ENCODE measurements around the gene CAND1. TPM values are rescaled to one million over a fixed set of nuclear protein-coding genes. Genes with fewer than 3 reads are reported as not detected.
A peak's percentile ranks its signal among the peaks of the same experiment; 100 is the strongest.
"Not testable (repeated sequence)": the region's sequence is repeated elsewhere in the genome, so short reads cannot be mapped to it uniquely, and the experiment has no call there.

Gene CAND1
- total RNA-seq, 1 donor from 2014 or later = 129 TPM

DNA sequence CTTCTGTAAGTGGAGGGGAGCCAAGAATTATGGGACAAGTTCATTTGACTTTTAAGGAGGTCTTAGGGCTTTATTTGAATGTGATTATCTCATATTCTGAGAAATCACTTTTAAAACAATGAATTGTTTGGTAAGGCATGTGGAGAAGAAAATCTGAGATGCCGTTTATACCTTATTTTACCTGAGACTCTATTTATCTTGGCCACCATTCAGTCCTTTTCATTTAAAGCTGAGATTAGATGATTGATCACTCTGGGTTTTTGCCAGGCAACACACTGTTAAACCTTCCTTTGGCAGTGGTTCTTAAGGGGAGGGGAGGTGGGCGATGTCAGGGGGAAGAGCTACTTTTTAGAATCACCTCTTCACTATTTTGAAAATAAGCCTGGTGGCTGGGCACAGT lies 11.4 kb downstream of the CAND1 start:
- no peak for DNase-seq

DNA sequence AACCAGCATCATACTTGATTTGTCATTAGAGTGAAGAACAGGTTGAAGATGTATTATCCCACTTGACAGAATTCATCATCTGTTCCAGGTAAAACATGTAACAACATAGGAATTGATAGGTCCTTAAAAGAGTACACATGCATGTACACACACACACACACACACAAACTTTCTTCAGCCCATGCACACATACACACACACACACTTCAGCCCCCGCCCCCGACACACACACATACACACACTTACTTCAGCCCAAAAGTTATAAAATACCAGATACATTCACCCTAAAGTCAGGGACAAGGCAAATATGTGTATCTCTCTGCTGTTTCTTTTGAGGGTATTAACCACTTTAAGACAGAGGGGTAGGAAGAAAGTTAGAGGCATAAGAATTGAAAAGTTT lies 15.4 kb downstream of the CAND1 start:
- no peak for DNase-seq

DNA sequence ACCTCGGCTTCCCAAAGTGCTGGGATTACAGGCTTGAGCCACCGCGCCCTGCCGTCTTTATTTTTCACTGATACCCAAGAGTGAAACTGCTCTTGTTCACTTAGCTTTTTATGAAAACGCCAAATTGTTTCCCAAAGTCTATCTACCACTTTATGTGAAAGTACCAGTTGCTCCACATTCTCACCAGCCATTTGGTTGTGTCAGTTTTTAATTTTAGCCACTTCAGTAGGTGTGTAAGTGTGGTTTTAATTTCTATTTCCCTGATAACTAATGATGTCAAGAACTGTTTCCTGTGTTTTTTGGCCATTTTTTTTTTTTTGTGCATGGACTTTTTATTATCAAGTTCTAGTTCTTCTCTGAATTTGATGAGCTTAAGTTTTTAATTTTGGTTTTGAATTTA lies 17.1 kb downstream of the CAND1 start:
- no peak for DNase-seq

DNA sequence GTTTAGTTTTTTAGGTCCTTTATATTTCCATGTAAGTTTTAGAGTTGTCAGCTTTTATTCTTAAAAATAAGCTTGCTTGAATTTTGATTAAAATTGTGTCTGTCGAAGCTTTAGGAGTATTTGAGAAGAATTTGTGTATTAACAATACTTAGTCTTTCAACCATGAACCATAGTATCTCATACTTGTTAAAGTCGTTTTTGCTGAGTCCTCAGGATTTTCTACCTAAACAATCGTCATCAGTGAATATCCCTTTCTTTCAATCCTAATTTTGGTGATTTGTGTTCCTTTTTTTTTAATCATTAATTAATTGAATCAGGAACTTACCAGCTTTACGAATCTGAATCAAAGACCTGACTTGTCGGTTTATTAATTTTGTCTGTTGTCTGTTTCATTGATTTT lies 18.2 kb downstream of the CAND1 start:
- DNase-seq = no peak

DNA sequence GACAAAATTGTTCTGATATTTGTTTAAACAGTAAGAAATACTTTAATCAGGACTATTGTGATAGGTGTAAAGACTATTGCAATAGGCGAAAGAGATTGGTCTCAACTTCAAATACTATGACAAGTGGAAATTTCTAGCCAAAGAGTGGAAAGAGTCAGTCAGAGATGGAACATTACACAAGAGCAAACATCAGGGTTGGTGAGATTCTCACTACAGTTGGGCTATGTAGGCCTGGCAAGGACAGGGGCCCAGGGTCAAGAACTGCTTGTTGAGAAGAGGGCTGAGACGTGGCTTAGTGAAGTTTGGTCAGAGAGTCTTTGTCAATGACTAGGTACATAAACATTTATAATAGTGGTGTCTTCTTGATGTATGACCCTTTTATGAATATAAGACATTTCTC lies 19.4 kb downstream of the CAND1 start:
- no peak for DNase-seq

- no peak for DNase-seq
These were observed 21.2 kb downstream of the CAND1 start for GRCh38 chr12:67290378-67290777.

GRCh38 chr12:67299526-67299925 lies 30.4 kb downstream of the CAND1 start:
- DNase-seq = no peak

DNA sequence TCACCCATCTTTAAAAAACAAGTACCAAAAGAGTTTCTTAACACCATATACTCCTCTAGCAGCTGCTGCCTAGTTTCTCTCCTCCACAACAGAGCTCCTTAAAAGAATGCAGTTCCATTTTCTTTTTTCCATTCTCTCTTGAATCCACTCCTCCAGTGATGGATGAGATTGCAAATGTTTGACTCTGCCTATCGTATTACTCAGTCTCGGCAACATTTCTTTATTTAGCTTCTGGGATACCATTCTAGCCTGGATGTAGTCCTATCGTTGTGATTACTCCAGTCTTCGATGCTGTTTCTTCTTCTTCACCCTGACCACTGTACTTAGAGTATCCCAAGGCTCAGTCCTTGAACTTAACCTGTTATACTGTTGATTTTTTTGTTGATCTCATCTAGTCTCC lies 30.8 kb downstream of the CAND1 start:
- DNase-seq = no peak

GRCh38 chr12:67302162-67302561 lies 33.0 kb downstream of the CAND1 start:
- no peak for DNase-seq

GRCh38 chr12:67305544-67305943 lies 36.4 kb downstream of the CAND1 start:
- DNase-seq = no peak

GRCh38 chr12:67306712-67307111 lies 37.6 kb downstream of the CAND1 start:
- no peak for DNase-seq

- no peak for DNase-seq
These were observed 46.5 kb downstream of the CAND1 start for GRCh38 chr12:67315661-67316060.

DNA sequence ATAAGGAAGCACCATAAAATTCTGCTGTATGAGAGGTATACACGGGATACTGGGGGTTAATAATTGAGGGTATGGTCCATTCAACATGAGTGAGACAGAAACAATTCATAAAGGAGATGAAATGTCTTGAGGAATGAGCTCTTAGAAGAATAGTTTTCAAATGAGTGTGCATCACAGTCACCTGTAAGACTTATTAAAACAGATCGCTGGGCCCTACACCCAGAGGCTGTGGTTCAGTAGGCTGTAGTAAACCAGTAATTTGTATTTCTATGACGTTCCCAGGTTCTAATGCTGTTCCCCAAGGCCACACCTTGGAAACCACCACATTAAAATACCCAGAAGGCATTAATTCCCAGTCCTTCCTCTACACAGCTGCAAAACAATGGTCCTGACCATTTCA lies 49.6 kb downstream of the CAND1 start:
- DNase-seq = no peak

GRCh38 chr12:67319936-67320335 lies 50.8 kb downstream of the CAND1 start:
- DNase-seq = no peak

DNA sequence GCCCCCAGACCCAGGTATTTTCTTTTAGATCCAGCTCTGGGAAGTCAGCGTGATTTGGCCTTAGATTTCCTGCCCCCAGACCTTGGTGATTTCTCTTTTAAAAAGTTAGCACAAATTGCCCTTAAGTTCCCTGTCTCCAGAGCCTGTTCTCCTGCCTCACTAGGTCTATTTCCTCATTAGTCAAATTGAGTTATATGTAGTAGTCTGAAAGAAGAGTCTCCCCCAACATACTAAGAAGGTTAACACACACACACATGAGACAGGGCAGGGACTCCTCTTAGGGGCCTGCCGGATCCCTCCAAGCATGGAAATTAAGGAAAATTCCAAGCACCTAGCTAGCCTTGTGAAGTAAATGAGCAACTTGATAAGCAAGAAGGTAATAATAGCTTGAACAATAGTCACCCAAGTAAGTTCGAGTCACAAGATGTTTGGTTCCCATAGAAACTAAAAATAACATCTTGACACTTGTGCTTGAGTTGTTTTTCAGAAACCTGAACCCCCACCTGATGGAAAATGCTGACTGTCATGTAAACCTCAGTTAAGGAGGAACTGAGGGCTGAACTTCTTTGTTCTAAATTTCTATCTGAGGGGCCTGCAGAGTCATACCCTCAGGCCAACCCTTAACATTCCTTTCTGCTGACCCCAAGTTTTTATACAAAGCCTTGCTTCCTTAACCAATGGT lies 51.6 kb downstream of the CAND1 start:
- DNase-seq = peak; percentile 17

- no peak for DNase-seq
These were observed 53.4 kb downstream of the CAND1 start for GRCh38 chr12:67322580-67322979.

DNA sequence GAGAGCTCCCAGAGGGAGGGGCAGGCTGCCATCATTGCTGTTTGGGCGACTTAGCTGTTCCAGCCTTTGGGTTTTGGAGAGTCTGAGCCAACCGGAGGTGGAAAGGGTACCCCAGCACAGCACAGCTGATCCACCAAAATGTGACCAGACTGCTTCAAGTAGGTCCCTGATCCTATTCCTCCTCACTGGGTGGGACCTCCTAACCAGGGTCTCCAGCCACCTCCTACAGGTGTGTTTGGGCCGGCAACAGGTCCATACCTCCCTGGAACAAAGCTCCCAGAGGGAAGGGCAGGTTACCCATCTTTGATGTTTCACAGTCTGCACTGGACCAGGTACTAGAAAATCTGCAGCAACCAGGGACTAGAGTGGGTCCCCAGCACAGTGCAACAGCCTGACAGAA lies 53.8 kb downstream of the CAND1 start:
- DNase-seq = no peak

DNA sequence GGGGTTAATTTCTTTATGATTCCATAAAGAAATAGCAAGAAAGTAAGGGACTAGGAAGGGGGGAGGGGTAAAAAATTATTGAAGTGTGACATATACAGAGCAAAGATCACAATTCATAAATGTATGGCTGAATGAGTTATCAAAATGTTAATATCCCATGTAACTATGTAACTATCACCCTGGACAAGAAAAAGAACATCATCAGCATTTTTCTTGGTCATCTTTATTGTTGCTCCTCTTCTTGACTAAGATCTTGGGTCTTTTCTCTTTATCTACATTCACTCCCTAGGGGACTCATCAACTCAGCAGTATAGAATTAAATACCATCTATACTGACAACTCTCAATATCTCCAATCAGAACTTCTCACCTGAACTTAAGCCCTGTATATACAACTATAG lies 57.5 kb downstream of the CAND1 start:
- DNase-seq = no peak

DNA sequence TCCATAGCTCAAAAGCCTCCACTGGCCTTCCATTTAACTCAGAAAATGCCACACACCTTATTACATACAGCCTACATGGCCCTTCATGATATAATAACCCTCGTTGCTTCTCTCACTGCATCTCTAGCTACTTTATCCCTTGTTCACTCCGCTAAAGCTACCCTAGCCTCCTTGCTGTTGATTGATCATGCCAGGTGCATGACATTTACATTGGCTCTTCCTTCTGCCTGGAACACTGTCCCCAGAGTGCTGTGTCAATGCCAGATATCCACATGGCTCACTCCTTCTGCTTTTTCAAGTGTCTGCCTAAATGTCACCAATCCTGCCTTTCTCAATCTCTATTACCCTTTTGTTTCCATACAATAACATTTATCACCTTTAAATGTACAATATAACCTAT lies 58.3 kb downstream of the CAND1 start:
- DNase-seq = peak; percentile 83

GRCh38 chr12:67331123-67331522 lies 62.0 kb downstream of the CAND1 start:
- DNase-seq = no peak

DNA sequence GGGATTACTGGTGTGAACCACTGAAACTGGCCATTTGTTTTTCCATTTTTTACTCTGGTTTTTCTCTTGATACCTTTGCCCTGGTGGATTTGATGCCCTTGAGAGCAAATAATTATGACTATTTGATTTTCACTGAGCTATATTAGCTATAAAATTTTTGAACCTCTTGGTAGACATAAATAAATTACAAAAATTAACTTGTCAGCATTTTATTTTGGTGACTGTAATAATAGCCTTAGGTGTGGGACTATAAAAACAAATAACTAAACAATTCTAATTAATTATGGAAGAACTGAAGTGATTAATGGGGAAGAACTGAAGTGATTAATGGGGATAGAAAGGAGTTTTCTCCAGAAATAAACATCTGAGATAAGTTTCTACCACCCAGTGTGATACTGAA lies 62.7 kb downstream of the CAND1 start:
- DNase-seq = no peak

GRCh38 chr12:67333649-67334048 lies 64.5 kb downstream of the CAND1 start:
- no peak for DNase-seq

DNA sequence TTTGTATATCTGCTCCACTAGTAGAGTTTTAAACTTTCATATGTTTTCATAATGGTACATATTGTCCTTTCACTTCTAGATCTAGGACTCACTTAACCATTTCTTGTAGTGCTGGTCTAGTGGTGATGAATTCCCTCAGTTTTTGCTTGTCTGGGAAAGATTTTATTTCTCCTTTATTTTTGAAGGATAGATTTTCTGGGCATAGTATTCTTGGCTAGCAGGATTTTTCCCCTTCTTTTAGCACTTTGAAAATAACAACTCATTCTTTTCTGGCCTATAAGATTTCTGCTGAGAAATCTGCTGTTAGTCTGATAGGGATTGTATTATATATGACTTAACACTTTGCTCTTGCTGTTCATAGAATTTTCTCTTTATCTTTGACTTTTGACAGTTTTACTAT lies 69.3 kb downstream of the CAND1 start:
- DNase-seq = no peak

DNA sequence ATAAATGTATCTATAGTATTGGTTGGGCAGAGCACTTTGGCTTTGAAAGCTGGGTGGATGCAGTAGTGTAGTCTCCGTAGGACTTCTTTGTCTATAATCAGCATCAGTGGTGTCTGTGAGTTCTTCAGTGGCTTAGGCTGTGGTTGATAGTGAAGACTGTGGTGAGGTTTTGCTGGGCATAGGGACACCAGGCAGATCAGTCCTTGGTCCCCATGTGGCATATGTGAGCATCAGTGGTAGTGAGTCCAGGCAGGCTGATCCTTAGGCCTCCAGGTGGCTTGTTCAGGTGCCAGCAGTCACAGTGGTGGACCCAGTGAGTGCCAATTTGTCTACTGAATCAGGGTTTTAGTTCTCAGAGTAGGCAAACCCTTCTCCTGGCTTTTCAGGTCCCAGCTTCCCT lies 70.4 kb downstream of the CAND1 start:
- no peak for DNase-seq

DNA sequence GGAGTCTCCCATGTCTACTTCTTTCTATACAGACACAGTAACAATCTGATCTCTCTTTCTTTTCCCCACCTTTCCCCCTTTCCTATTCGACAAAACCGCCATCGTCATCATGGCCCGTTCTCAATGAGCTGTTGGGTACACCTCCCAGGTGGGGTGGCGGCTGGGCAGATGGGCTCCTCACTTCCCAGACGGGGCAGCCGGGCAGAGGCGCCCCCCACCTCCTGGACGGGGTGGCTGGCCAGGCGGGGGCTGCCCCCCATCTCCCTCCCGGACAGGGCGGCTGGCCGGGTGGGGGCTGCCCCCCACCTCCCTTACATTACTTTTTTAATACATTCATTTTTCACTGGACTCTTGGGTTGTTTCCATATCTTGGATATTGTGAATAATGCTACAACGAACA lies 71.9 kb downstream of the CAND1 start:
- DNase-seq = not testable (repeated sequence)
